Raji (cell line): ENCODE measurements around the gene CCL14.

Experiments
- POLR2A ChIP-seq: IDR thresholded peaks from 2 replicates; pipeline ENCODE4 v1.6.1; 2011; ENCODE audit warnings: low read depth, low read length, control low read depth; ENCODE audit not compliant: insufficient read depth

CCL14 gene

GRCh38 chr17:36001110-36001771, 14.7 kb upstream of the CCL14 start, which contains the start of gene CCL15:
Gene CCL15, minus strand, starts transcription at chr17:36001553. Its CDS starts 61 bp downstream, at chr17:36001492.
- TF ChIP-seq POLR2A, result no peak

DNA sequence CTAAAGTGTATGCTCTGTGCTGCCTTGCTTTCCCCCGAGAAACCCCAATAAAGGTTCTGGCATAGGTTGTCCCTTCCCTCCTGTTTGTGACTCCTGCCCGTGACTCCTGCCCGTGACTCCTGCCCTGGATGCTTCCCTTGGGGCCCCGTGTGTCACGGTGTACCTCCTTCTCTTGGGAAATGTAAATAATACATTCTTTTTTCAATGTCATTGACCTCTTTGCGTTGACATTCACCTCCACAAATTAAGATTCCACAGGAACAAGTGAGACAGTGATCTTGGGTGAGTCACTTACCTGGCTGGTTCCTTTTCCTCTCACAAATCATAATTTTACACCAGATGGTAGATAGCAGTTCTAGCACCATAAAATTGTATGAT, 14.2 kb upstream of the CCL14 start:
- no peak for TF ChIP-seq POLR2A

DNA sequence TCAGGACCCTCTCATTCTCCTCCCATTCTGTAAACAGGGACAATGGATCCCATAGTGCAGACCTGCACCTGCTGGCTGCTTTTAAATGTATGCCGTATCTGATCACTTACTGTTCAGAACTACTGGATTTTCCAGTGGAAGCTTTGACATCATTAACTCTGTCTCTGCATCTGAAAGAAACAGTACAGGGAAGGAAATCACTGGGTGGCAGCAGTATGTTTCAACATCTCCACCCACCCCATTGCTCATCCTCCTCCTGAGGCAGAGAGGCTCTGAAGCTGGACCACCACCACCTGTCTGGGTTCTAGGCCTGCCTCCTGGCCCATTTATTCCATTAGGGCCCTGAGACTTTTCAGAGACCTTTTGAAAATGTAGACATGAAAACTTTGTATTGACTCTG, 12.2 kb upstream of the CCL14 start:
- no peak for TF ChIP-seq POLR2A

- TF ChIP-seq POLR2A, result no peak
These were observed 11.6 kb upstream of the CCL14 start for GRCh38 chr17:35998018-35998545.

DNA sequence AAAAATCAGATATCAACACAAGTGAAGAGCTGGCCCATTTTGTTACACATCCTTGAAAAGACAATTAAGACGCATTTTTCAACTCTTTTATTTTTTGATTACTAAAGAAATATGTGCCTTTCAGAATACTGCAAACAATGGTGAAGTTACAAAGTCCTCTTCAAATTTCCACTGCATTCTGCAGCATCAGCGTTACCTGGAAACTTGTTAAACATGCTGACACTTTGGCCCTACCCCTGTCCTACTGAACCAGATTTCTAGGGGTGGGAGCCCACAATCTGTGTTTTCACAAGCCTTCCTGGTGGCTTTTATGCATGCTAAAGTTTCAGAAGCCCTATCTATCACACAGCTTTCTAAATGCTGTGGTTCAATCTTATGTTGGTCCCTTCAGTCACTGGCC, 4.5 kb upstream of the CCL14 start:
- no peak for TF ChIP-seq POLR2A

GRCh38 chr17:35988164-35988563, 1.6 kb upstream of the CCL14 start:
- no peak for TF ChIP-seq POLR2A

- TF ChIP-seq POLR2A, result no peak
These were observed 2.4 kb downstream of the CCL14 start for GRCh38 chr17:35984140-35984539.

- no peak for TF ChIP-seq POLR2A
These were observed 3.9 kb downstream of the CCL14 start for GRCh38 chr17:35982409-35983191.

GRCh38 chr17:35981908-35982330, 4.6 kb downstream of the CCL14 start:
- TF ChIP-seq POLR2A, result no peak

GRCh38 chr17:35981246-35981645, 5.3 kb downstream of the CCL14 start, which contains the start of gene CCL16:
Gene CCL16, minus strand, starts transcription at chr17:35981497. Its CDS starts 77 bp downstream, at chr17:35981420.
- no peak for TF ChIP-seq POLR2A

DNA sequence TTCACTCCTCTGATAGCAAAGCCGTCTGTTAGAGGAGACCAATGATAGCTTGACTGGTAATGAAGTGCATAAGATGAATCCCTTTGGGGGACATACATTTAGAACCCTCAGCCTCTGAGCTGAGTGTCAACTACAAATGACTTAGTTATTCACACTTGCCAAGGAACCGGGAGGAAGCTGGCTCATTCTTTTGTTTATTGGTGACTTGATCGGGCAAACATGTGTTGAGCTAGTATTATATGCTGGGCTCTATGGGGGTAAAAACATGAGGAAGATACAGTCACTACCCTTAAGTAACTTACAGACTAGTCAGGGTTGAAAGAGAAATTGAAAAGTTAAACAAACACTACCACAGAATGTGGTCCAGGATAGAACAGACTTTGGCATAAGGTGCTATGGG, 8.2 kb downstream of the CCL14 start:
- TF ChIP-seq POLR2A, result no peak

GRCh38 chr17:35977509-35977908, 9.0 kb downstream of the CCL14 start:
- no peak for TF ChIP-seq POLR2A

GRCh38 chr17:35973333-35974260, 12.9 kb downstream of the CCL14 start:
- TF ChIP-seq POLR2A, result no peak

DNA sequence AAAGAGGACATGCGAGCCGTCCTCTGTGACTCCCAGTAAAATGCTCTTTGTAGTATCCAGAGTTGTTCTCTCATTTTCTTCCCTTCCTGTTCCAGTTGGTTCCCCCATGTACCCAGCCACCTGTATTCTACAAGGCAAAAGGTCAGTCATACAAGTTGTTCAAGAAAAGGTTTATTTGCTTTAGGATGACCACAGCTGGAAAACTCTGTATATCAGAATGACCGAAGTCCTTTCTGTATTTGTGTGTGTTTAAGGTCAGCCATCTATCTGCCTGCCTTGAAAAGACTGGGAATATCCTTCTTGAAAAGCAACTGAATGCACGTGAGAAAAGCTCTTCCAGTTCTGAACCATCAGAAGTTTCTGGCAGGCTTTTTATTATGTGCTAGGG, 13.6 kb downstream of the CCL14 start:
- no peak for TF ChIP-seq POLR2A

DNA sequence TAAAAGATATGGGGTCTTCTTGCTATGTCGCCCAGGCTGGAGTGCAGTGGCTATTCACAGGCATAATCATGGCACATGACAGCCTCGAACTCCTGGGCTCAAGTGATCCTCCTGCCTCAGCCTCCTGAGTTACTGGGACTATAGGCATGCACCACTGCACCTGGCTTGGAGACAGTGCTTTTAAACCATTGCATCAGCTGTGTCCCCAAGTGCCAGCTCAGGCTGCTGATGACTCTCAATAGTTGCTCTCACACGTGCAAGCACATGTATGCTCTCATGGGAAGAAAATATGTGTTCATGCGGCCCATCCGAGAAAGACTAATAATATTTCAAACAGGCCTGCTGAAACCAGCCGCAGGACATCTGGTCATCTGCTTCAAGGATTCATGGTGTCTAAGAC, 14.0 kb downstream of the CCL14 start:
- no peak for TF ChIP-seq POLR2A
